NCI-H69 (cell line): ENCODE measurements around the gene VAV2.
A peak's percentile ranks its signal among the peaks of the same experiment; 100 is the strongest.

ENCODE experiments used
- DNase-seq: peaks from one replicate; lab custom pipeline; 2025; lab: John Stamatoyannopoulos, UW

VAV2 gene

GRCh38 chr9:134026981-134027380 lies 34.9 kb upstream of the VAV2 start:
- DNase-seq = no peak

DNA sequence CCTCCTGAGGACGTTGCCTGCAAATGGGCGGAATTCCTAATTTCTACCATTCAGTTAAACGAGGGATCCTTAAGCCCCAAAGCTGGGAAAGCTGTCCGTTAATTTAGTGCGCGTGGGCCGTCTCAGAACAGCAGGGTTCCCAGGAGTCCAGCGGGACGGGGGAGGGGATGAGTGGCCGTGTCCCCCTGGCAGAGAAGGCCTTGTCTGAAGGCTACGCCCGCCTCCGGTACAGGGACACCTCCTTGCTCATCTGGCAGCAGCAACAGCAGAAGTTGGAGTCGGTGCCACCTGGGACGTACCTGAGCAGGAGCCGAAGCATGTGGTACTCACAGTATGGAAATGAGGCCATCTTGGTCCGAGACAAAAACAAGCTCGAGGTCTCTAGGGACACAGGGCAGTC lies 34.5 kb upstream of the VAV2 start:
- no peak for DNase-seq

DNA sequence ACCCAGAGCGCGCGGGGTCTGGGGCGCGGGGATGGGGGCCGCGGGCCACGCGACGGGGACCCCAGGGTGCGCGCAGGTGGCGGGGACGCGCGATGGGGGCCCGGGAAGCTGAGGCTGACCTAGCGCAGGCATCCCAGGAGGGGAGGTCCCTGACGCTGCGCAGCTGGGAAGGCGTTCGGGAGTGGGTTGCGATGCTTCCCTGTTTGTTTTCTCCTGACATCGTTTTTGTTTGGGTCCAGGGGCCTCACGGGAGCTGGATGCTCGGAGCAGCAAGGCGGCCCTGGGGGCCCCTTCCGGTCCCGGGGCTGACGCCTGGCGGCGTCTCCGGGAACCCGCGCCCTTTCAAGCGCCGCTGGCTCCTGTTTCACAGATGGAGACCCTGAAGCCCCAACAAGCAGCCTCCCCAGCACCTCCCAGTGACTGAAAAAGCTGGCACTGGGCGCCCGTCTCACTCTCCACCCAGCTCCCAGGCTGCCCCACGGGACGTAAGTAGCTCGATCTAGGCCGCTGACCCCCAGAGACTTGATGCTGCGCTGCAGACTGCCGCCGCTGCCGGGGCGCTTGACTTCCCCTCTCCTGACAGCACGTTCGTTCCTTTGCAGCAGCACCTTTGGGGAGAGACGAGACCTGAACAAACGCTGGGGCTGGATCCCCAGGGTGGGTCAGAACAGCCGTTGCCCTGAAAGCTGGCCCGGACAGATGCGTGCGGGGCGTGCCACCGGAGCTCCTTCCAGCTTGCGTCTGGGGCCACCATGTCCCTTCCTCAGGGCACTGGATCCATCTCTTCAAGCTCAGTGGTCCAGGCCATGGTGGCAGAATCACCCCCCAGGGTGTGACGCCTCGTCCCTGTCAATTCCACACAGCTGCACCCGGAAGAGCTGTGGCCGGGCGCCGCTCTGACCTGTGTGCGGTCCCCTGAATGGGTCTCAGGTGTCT lies 33.8 kb upstream of the VAV2 start:
- DNase-seq = peak; percentile 72

DNA sequence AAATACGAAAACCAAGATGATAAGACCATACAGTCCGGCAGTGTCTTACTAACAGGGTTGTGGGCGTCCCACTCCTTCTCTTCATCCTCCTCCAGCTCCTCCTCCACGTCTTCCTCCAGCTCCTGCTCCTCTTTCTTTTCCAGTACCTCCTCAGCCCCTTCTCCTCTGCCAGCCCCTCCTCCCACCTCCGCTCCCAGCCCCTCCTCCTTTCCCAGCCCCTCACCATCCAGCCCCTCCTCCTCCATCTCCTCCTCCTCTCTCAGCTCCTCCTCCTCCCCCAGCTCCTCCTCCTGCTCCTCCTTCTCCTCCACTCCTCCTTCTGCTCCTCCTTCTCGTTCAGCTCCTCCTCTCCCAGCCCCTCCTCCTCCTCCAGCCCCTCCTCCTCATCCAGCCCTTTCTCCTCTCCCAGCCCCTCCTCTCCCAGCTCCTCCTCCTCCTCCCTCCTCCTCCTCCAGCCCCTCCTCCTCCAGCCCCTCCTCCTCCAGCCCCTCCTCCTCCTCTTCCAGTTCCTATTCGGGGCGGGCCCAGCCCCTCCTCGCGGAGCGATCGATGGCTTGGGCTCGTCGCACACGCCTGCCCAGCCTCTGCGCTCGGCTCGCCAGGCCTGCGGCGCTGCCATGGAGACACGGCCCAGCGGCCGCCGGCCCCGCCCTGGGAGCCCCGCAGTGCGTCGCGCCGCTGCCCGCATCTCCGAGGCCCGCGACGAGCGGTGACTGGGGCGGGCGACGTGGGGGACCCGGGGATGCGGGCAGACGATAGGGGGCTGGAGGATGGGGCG lies 32.9 kb upstream of the VAV2 start, which contains the start of gene BRD3OS:
TSS of gene BRD3OS (plus strand) at position 654 of the 778 bp plus-strand sequence. CDS start 1,267 bp downstream, outside the sequence.
- peak; percentile 99 for DNase-seq

DNA sequence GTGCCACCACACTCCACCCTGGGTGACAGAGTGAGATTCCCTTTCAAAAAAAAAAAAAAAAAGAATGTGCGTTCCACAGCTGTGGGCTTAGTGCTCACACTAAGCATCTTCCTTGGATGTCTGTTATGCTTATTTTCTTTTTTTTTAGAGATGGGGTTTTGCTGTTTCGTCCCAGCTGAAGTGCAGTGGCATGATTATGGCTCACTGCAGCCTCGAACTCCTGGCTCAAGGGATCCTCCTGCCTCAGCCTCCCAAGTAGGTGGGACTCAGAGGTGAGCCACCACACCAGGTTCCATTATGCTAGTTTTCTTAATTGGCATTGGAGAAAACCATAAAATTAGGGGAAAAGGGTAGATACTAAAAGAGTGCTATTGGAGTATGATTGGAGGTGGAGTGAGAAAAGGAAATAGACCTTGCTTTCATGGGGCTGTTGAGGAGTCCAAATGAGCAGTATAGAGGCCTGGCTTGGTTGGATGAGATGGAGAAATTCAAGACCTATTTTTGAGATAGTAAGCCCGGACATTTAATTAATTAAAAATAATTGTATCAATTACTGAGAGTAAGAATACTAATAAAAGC lies 32.2 kb upstream of the VAV2 start:
- no peak for DNase-seq

DNA sequence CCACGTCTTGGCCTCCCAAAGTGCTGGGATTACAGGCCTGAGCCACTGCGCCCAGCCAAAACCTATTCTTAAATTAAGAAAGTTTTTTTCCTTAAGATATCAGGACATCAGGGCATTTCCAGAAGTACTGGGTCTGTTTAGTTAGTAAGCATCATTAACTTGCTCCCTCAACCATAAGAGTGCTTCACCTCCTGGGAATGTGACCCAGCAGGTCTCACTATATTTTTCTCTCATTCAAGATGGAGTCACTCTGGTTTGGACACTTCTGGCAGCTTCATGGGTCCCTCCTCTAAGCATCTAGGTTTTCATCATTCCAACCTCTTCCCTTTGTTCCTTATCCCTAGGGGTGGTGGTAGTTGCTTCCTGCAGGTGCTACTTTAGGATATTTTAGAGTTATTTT lies 22.8 kb upstream of the VAV2 start:
- no peak for DNase-seq

GRCh38 chr9:134011401-134011800 lies 19.3 kb upstream of the VAV2 start:
- no peak for DNase-seq

DNA sequence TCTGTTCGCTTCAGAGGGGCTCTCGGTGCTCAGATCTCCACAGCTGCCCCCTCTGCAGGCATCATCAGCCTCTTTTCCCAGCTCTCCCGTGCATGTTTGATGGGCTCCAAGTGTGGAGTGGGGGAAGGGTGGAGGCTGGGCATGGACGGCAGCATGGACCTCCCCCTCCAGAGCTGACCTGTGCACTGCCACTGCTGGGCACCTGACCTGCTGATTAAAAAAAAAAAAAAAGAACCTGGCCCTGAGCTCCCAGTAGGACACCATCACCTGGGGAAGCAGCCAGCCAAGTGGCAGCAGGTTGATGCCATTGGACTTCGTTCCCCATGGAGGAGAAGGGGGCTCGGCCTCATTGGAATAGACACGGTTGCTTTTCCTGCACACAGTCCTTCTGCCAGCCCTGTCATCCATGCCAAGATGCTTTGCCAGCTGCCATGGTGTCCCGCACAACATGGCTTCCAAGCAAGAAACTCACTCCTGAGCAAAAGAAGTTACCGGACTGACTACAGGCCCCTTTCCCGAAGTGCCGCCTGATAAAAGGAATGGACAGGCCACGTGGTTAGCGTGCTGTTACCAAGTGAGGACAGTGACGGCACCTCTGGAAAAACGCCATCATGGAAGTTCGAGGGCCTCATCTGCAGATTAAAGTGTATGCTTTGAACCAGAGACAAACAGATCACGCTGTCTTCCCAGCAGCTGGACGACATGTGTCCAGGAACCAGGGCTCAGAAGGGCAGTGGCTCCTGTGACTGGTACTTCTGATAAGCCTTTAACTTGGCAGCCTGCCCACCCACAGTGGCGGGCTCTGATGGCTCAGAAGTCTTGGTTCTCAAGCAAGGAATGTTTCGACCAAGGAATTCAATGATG lies 18.4 kb upstream of the VAV2 start:
- no peak for DNase-seq

- no peak for DNase-seq
Observed at GRCh38 chr9:134007571-134007970, 15.4 kb upstream of the VAV2 start.

DNA sequence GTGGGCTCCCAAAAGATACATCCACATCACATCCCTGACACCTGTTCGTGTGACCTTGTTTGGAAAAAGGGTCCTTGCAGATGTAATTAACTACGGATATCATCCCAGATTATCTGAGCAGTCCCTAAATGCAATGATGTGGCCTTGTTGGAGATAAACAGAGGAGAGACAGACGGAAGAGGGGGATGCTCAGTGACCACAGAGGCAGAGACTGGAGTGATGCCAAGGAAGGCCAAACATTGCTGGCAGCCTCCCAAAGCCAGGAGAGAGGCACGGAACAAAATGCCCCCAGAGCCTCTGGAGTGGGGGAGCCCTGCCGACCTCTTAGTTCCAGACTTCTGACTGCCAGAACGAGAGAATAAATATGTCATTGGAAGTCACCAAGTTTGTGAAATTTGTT lies 15.0 kb upstream of the VAV2 start:
- DNase-seq = peak; percentile 61

- DNase-seq = no peak
Observed at GRCh38 chr9:134005381-134005780, 13.3 kb upstream of the VAV2 start.

DNA sequence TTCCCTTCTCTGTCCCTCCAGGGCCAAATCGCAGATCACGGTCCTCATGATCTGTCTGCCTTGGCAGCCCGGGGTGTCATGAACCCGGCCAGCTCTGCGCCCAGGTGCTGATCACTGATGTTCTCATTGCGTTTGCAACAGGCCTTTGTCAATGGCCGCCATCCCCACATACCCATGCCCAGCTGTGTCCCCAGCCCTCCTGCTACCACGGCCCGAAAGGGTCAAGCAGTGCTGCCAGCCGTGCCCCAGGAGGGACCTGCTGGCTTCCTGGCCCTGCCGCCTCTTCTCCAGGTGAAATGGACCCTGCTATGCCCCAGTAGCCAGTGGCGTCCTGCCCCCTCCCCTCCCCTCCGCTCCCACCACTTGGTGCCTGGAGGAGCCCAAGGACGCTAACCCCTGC lies 12.8 kb upstream of the VAV2 start:
- no peak for DNase-seq

DNA sequence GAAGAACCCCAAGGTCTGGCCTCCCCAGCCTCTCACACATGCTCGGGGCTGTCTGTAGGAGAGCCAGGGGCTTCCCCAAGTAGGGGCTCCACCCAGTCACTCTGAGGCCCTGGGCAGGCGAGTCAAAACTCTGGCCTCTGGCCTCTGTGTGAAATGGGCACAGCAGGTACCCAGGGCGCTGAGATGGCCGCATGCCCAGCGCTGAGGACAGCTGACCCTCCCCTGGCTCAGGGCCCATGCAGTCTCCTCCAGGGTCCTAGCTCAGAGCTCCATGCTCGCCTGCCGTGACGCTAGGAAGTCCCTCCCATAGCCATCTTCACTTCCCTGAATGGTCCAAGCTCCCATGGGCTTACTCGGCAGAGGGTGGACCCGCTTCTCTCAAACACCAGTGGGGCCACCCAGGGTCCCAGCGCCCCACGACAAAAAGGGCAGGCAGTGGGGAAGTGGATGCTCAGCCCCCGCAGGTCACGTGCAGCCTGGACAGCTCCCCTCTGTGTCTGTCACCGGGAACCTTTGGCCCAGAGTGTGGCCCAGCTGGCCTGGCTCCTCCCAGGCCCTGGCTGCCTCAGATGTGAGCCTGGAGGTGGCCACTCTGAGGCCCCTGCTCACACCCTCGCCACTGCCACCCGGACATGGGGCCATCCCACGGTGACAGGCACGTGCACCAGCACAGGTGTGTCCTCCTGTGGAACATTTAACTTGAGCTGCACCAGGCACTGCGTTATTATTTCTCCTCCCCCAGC lies 12.2 kb upstream of the VAV2 start:
- no peak for DNase-seq

- no peak for DNase-seq
Observed at GRCh38 chr9:134003237-134003636, 11.1 kb upstream of the VAV2 start.

- DNase-seq = no peak
Observed at GRCh38 chr9:134002796-134003195, 10.7 kb upstream of the VAV2 start.

- DNase-seq = no peak
Observed at GRCh38 chr9:133999851-134000265, 7.7 kb upstream of the VAV2 start.

DNA sequence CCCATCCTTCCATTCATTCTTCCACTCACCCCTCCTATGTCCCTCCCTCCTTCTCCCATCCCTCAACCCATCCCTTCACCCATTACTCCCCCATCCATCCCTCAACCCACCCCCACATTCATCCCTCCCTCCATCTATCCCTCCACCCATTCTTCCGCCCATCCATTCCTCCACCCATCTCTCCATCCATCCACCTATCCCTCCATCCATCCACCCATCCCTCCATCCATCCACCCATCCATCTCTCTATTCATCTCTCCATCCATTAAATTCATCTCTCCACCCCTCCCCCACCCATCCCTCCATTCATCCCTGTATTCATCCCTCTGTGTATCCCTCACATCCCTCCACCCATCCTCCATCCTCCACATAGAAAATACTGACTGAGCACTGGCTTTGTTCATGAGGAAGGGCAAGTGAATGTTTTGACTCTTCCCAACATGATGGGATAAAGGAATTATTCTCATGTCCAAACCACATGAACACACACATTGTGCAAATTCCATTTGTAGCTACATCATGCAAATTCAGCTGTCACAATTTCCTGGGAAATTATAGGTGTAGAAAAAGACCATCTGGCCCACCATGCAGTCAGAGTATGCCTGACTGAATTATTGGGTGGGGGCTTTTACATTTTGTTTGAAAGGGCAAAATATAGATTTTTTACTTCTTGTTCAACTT lies 6.9 kb upstream of the VAV2 start:
- peak; percentile 33 for DNase-seq

GRCh38 chr9:133997584-133997983 lies 5.5 kb upstream of the VAV2 start:
- no peak for DNase-seq

- no peak for DNase-seq
Observed at GRCh38 chr9:133996531-133997520, 4.7 kb upstream of the VAV2 start.
